GM20000 (cell line): ENCODE results near the gene ZEB1.
"Not testable (repeated sequence)": the region's sequence is repeated elsewhere in the genome, so short reads cannot be mapped to it uniquely, and the experiment has no call there.

Source experiments
- DNase-seq: peaks from one replicate; pipeline ENCODE4 v3.0.0; 2012; ENCODE audit warnings: low spot score
- TF ChIP-seq, protein P1 (sequence below): IDR thresholded peaks from 2 replicates; pipeline ENCODE4 v1.5.1; 2012; ENCODE audit warnings: mild to moderate bottlenecking, control low read depth; ENCODE audit errors: extremely low read depth, missing control alignments

ZEB1 gene

DNA sequence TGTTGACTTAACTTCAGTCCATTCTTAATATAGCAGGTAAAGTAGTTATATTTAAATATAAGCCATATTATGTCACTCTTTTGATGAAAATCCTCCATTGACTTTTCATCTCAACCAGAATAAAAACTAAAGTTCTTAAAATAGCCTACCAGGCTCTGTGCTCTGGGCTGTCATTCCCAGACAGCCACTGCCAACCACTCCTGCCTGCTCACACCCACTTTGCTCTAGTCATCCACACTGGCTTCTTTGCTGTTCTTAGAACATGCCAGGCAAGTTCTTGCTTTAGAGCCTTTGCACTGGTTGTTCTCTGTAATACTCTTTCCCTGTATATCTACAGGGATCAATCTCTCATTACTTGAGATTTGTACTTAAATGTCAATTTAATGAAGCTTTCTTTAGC, 80.6 kb downstream of the ZEB1 start:
- DNase-seq, result no peak
- TF ChIP-seq, protein P1, sequence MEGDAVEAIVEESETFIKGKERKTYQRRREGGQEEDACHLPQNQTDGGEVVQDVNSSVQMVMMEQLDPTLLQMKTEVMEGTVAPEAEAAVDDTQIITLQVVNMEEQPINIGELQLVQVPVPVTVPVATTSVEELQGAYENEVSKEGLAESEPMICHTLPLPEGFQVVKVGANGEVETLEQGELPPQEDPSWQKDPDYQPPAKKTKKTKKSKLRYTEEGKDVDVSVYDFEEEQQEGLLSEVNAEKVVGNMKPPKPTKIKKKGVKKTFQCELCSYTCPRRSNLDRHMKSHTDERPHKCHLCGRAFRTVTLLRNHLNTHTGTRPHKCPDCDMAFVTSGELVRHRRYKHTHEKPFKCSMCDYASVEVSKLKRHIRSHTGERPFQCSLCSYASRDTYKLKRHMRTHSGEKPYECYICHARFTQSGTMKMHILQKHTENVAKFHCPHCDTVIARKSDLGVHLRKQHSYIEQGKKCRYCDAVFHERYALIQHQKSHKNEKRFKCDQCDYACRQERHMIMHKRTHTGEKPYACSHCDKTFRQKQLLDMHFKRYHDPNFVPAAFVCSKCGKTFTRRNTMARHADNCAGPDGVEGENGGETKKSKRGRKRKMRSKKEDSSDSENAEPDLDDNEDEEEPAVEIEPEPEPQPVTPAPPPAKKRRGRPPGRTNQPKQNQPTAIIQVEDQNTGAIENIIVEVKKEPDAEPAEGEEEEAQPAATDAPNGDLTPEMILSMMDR, result no peak

DNA sequence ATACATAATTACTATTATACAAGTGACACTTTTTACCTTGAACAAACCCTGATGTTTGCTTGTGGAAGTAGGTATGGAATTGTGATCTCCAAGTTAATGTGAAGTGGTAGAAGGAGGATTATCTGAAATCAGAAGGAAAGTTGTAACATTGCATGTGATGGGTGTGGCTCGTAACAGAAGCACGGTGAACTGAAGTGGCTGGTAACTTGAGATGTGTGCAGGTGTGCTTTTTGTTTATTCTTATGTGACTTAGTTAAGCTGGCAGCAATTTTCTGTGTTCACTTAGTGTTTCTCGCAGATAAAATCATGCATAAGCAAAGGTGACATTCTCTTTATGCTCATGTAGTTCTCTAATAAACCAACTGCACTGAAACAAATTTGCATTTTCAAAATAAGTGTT, 82.3 kb downstream of the ZEB1 start:
- no peak for DNase-seq
- TF ChIP-seq, protein P1, result no peak

DNA sequence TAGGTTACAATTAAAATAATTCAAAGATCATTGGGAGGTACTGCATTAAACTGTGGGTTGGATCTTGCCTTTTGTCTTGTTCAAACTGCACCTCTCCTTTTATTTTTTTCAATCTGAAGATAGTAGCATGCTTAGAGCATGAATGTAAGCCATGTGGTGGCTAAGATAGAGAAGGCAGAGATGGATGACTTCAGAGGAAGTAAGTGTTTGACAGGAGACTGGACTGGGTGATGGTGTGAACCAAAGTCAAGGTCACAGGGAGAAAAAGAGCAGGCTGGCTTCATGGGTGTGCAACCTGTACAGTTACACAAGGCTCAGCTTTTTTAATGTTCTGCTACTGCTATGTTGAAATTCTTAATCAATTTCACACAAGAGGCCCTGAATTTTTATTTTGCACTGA, 85.6 kb downstream of the ZEB1 start:
- no peak for DNase-seq
- TF ChIP-seq, protein P1, result no peak

DNA sequence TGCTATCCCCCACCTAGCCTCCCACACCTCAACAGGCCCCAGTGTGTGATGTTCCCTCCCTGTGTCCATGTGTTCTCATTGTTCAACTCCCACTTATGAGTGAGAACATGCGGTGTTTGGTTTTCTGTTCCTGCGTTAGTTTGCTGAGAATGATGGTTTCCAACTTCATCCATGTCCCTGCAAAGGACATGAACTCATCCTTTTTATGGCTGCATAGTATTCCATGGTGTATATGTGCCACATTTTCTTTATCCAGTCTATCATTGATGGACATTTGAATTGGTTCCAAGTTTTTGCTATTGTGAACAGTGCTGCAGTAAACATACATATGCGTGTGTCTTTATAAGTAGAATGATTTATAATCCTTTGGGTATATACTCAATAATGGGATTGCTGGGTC, 86.8 kb downstream of the ZEB1 start:
- not testable (repeated sequence) for DNase-seq

DNA sequence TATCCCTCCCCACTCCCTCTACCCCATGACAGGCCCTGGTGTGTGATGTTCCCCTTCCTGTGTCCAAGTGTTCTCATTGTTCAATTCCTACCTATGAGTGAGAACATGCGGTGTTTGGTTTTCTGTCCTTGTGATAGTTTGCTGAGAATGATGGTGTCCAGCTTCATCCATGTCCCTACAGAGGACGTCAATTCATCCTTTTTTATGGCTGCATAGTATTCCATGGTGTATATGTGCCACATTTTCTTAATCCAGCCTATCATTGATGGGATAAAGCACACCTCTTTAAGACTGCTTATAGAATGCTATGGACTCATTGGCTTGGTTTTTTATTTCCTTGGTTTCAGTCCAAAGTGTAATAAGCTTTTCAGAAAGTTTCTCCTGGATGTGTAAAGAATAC, 93.4 kb downstream of the ZEB1 start:
- DNase-seq, result not testable (repeated sequence)

DNA sequence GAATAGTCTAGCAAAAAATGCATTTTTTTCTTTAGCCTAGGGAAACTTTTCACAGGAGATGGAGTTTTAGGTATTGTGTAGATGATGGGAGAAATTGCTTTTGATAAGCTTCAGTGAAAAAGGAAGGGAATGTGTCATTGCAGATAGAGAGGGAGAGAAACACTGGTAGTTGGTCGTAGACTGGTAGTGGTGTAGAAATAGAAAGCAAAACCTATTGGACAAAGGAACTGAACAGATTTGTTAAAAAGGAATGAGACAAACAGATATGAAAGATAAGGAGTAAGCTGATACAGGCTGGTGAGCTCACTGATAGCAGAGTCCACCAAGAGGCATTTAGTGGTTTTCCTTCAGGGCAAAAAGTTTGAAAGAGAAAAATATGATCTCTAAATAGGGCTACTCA, 94.3 kb downstream of the ZEB1 start:
- TF ChIP-seq, protein P1, result no peak
- DNase-seq, result no peak

DNA sequence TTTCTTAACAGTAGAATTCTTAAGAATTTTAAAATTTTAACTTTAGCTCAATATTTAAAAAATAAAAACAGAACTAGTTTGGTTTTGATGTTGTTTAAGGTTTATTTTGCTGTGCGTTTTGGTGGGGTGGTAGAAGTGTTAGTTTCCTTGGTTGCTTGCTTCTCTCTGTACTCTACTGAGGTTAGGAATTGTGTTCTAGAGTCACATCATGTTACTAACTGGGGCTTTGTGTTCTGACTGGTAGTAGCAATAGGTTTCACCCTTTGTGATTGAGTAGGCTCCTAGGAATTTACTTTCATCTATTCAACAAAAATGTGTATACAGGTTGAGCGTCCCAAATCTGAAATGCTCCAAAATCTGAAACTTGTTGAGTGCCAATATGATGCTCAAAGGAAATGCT, 99.5 kb downstream of the ZEB1 start:
- TF ChIP-seq, protein P1, result no peak
- DNase-seq, result no peak

DNA sequence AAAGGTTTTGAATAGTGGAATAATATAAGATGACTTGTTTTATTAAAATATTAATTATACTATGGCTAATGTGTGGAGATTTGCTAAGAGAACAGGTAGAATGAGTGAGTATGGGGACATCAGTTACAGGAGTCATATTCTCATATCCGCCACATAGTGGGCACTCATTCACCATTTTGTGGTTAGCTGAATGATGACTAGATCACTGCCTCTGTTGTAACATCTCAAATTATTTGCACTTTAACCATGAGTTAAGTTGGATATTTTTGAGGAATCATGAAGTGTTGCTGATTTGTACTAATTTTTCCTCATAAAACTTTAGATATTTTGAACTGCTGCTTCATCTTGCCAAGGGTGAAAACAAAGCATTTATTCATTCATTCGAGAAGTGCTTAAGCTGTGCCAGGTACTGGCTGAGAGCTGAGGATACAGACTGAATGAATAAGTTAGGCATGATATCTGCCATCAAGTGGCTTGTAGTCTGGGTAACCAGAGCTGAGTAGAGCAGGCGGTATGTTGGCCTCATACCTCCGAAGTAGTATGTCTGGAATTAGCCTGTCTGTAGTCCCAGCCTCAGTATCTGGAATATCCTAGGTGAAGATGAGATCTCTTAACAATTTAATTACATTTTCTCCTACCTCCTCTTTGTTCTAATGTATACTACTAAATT, 100.5 kb downstream of the ZEB1 start:
- no peak for DNase-seq
- TF ChIP-seq, protein P1, result no peak
